Skeletal muscle tissue (tissue), 4 donors: Measurements from ENCODE around the gene PPP1R2. TPM values are rescaled to one million over a fixed set of nuclear protein-coding genes. Genes with fewer than 3 reads are reported as not detected.
"Not testable (repeated sequence)": the region's sequence is repeated elsewhere in the genome, so short reads cannot be mapped to it uniquely, and the experiment has no call there.

Experiments used
- H3K27ac ChIP-seq: one replicate; pipeline ENCODE4 v1.7.0; 2013; ENCODE audit warnings: mild to moderate bottlenecking, low read depth, low read length, inconsistent platforms
- H3K27me3 ChIP-seq, 3 donors: one replicate each; pipeline ENCODE4 v1.7.0; 2013; ENCODE audit warnings: low read length in 3 of 3; ENCODE audit not compliant: control insufficient read depth in 3 of 3, insufficient read depth in 3 of 3
- H3K36me3 ChIP-seq, 3 donors: one replicate each; pipeline ENCODE4 v1.7.0; 2013; ENCODE audit warnings: low read length in 3 of 3; ENCODE audit not compliant: control insufficient read depth in 3 of 3, insufficient read depth in 3 of 3
- H3K4me1 ChIP-seq, 3 donors: one replicate each; pipeline ENCODE4 v1.7.0; 2013; ENCODE audit warnings: low read length in 3 of 3, mild to moderate bottlenecking in 3 of 3; ENCODE audit not compliant: control insufficient read depth in 3 of 3, insufficient read depth in 3 of 3
- H3K4me3 ChIP-seq, 3 donors: one replicate each; pipeline ENCODE4 v1.7.0; 2013; ENCODE audit warnings: low read length in 3 of 3
- H3K9ac ChIP-seq, 3 donors: one replicate each; pipeline ENCODE4 v1.7.0; 2013; ENCODE audit warnings: low read length in 3 of 3, mild to moderate bottlenecking in 3 of 3, moderate library complexity in 2 of 3, low read depth in 1 of 3
- H3K9me3 ChIP-seq, 3 donors: one replicate each; pipeline ENCODE4 v1.7.0; 2013; ENCODE audit warnings: low read length in 3 of 3; ENCODE audit not compliant: control insufficient read depth in 3 of 3
- total RNA-seq: library from RNA; depleted of rRNA; stranded (reverse); fragments of >200 nt; gene quantifications from one replicate; pipeline ENCODE4 v1.2.3, GENCODE V29; 2014
- donor health status: Osteomylitis.

Gene PPP1R2
- 42.8 TPM for total RNA-seq

GRCh38 chr3:195542698-195543499, at the start of gene PPP1R2:
Gene PPP1R2 (minus strand): TSS chr3:195543325. CDS start chr3:195543025, 300 bp downstream.
- peaks cover 35 to 55% (median 49%) of the 10 kb centered on the region in 3 donors for H3K4me1 ChIP-seq

GRCh38 chr3:195591852-195592251, 48.7 kb upstream of the PPP1R2 start:
- no peak overlapping the region for H3K27ac ChIP-seq
- H3K4me3 ChIP-seq: no peak overlapping the region
- H3K9me3 ChIP-seq: no peaks in the 10 kb centered on the region
- H3K4me1 ChIP-seq: peaks cover 12 to 14% (median 13%) of the 10 kb centered on the region in 3 donors
- H3K9ac ChIP-seq: no peak overlapping the region
- no peaks in the 10 kb centered on the region for H3K27me3 ChIP-seq
- H3K36me3 ChIP-seq: no peaks in the 10 kb centered on the region

More at GRCh38 chr3:195542698-195543499, at the start of gene PPP1R2:
- H3K9ac ChIP-seq: peak within 1 kb of the TSS; percentile 96
- no peaks in the 10 kb centered on the region for H3K27me3 ChIP-seq
- peak within 1 kb of the TSS; percentile 88 to 96 (median 89) for H3K4me3 ChIP-seq
- H3K27ac ChIP-seq: peak within 1 kb of the TSS; percentile 95
- no peaks in the 10 kb centered on the region for H3K9me3 ChIP-seq
- H3K36me3 ChIP-seq: no peaks in the 10 kb centered on the region

- no peak overlapping the region for H3K4me3 ChIP-seq
- no peak overlapping the region for H3K9ac ChIP-seq
- no peaks in the 10 kb centered on the region for H3K27me3 ChIP-seq
- no peaks in the 10 kb centered on the region for H3K9me3 ChIP-seq
- peaks cover 8 to 13% (median 11%) of the 10 kb centered on the region in 3 donors for H3K4me1 ChIP-seq
- H3K27ac ChIP-seq: no peak overlapping the region
- no peaks in the 10 kb centered on the region for H3K36me3 ChIP-seq
These were observed 48.1 kb upstream of the PPP1R2 start for GRCh38 chr3:195591220-195591619.

GRCh38 chr3:195590381-195590780, 47.3 kb upstream of the PPP1R2 start:
- not testable (repeated sequence) for H3K9me3 ChIP-seq, H3K4me1 ChIP-seq, H3K4me3 ChIP-seq, H3K27ac ChIP-seq, H3K9ac ChIP-seq, H3K36me3 ChIP-seq, H3K27me3 ChIP-seq

- not testable (repeated sequence) for H3K9ac ChIP-seq, H3K27me3 ChIP-seq, H3K36me3 ChIP-seq, H3K4me1 ChIP-seq, H3K27ac ChIP-seq, H3K9me3 ChIP-seq, H3K4me3 ChIP-seq
These were observed 46.7 kb upstream of the PPP1R2 start for GRCh38 chr3:195589796-195590195.

GRCh38 chr3:195587824-195588223, 44.7 kb upstream of the PPP1R2 start:
- Histone ChIP-seq H3K9ac (no peak overlapping the region), H3K4me3 (no peak overlapping the region), H3K36me3 (no peaks in the 10 kb centered on the region), H3K4me1 (peaks cover 4 to 10% (median 9%) of the 10 kb centered on the region in 3 donors), H3K9me3 (no peaks in the 10 kb centered on the region), H3K27me3 (no peaks in the 10 kb centered on the region), H3K27ac (no peak overlapping the region)

- H3K4me1 ChIP-seq: peaks cover 4 to 10% (median 9%) of the 10 kb centered on the region in 3 donors
- H3K9ac ChIP-seq: no peak overlapping the region
- H3K27ac ChIP-seq: no peak overlapping the region
- H3K36me3 ChIP-seq: no peaks in the 10 kb centered on the region
- no peaks in the 10 kb centered on the region for H3K9me3 ChIP-seq
- H3K4me3 ChIP-seq: no peak overlapping the region
- no peaks in the 10 kb centered on the region for H3K27me3 ChIP-seq
These were observed 44.3 kb upstream of the PPP1R2 start for GRCh38 chr3:195587406-195587805.

- Histone ChIP-seq H3K9me3 (no peaks in the 10 kb centered on the region), H3K4me1 (peaks cover 12 to 20% (median 19%) of the 10 kb centered on the region in 3 donors), H3K36me3 (no peaks in the 10 kb centered on the region), H3K9ac (no peak overlapping the region), H3K4me3 (peak overlapping the region in 1 of 3 donors; percentile 10), H3K27me3 (no peaks in the 10 kb centered on the region), H3K27ac (peak overlapping the region; percentile 13)
These were observed 41.4 kb upstream of the PPP1R2 start for GRCh38 chr3:195584543-195584870.

GRCh38 chr3:195583831-195584542, 40.9 kb upstream of the PPP1R2 start, which contains the start of gene APOD:
Gene APOD (minus strand): TSS chr3:195583940. CDS start chr3:195579461, 4,479 bp downstream.
- Histone ChIP-seq H3K36me3 (peaks cover 0 to 1% (median 0%) of the 10 kb centered on the region in 3 donors), H3K4me3 (peak within 1 kb of the TSS; percentile 30 to 60 (median 41)), H3K4me1 (peaks cover 12 to 23% (median 19%) of the 10 kb centered on the region in 3 donors), H3K27ac (peak within 1 kb of the TSS; percentile 13), H3K9ac (no peak within 1 kb of the TSS), H3K9me3 (no peaks in the 10 kb centered on the region), H3K27me3 (no peaks in the 10 kb centered on the region)

GRCh38 chr3:195582947-195583346, 39.8 kb upstream of the PPP1R2 start:
- Histone ChIP-seq H3K9ac (no peak overlapping the region), H3K27ac (no peak overlapping the region), H3K9me3 (no peaks in the 10 kb centered on the region), H3K4me3 (peak overlapping the region in 2 of 3 donors; percentile 15 to 60), H3K4me1 (peaks cover 12 to 26% (median 19%) of the 10 kb centered on the region in 3 donors), H3K36me3 (peaks cover 0 to 2% (median 0%) of the 10 kb centered on the region in 3 donors), H3K27me3 (no peaks in the 10 kb centered on the region)
